ENCODE results near the gene INSR. TPM values are rescaled to one million over a fixed set of nuclear protein-coding genes. Genes with fewer than 3 reads are reported as not detected.

Gene INSR
- total RNA-seq, 1 donor from 2014 or later, result 27.3 TPM

GRCh38 chr19:7224995-7225394, 69.2 kb downstream of the INSR start:
- DNase-seq (ENCODE audit: extremely low spot score, unreplicated experiment), result no peak
- Mint-ChIP-seq H3K4me3 (ENCODE audit: unreplicated experiment) (no peak overlapping the region), H3K27ac (ENCODE audit: unreplicated experiment) (no peak overlapping the region), H3K27me3 (ENCODE audit: unreplicated experiment) (no peaks in the 10 kb centered on the region), H3K9me3 (ENCODE audit: unreplicated experiment) (no peaks in the 10 kb centered on the region), H3K4me1 (ENCODE audit: unreplicated experiment) (peaks cover 3% of the 10 kb centered on the region), H3K36me3 (ENCODE audit: unreplicated experiment) (no peaks in the 10 kb centered on the region)
- TF ChIP-seq CTCF (IDR thresholded peaks at IDR 0.05), result no peak

- Mint-ChIP-seq H3K27ac (ENCODE audit: unreplicated experiment) (no peak overlapping the region), H3K4me1 (ENCODE audit: unreplicated experiment) (peaks cover 3% of the 10 kb centered on the region), H3K9me3 (ENCODE audit: unreplicated experiment) (no peaks in the 10 kb centered on the region), H3K27me3 (ENCODE audit: unreplicated experiment) (no peaks in the 10 kb centered on the region), H3K36me3 (ENCODE audit: unreplicated experiment) (no peaks in the 10 kb centered on the region), H3K4me3 (ENCODE audit: unreplicated experiment) (no peak overlapping the region)
- TF ChIP-seq CTCF (IDR thresholded peaks at IDR 0.05), result no peak
- no peak for DNase-seq (ENCODE audit: extremely low spot score, unreplicated experiment)
Observed at GRCh38 chr19:7224209-7224686, 70.0 kb downstream of the INSR start.

GRCh38 chr19:7223429-7223828, 70.8 kb downstream of the INSR start:
- Mint-ChIP-seq H3K4me1 (ENCODE audit: unreplicated experiment) (peaks cover 3% of the 10 kb centered on the region), H3K4me3 (ENCODE audit: unreplicated experiment) (no peak overlapping the region), H3K9me3 (ENCODE audit: unreplicated experiment) (no peaks in the 10 kb centered on the region), H3K27ac (ENCODE audit: unreplicated experiment) (no peak overlapping the region), H3K27me3 (ENCODE audit: unreplicated experiment) (no peaks in the 10 kb centered on the region), H3K36me3 (ENCODE audit: unreplicated experiment) (no peaks in the 10 kb centered on the region)
- DNase-seq (ENCODE audit: extremely low spot score, unreplicated experiment), result no peak
- no peak for TF ChIP-seq CTCF (IDR thresholded peaks at IDR 0.05)

GRCh38 chr19:7219056-7219455, 75.2 kb downstream of the INSR start:
- no peaks in the 10 kb centered on the region for H3K27me3 Mint-ChIP-seq (ENCODE audit: unreplicated experiment)
- no peak overlapping the region for H3K4me3 Mint-ChIP-seq (ENCODE audit: unreplicated experiment)
- no peak for DNase-seq (ENCODE audit: extremely low spot score, unreplicated experiment)
- no peak for TF ChIP-seq CTCF (IDR thresholded peaks at IDR 0.05)
- H3K27ac Mint-ChIP-seq (ENCODE audit: unreplicated experiment), result no peak overlapping the region
- no peaks in the 10 kb centered on the region for H3K36me3 Mint-ChIP-seq (ENCODE audit: unreplicated experiment)
- H3K4me1 Mint-ChIP-seq (ENCODE audit: unreplicated experiment), result peaks cover 7% of the 10 kb centered on the region
- no peaks in the 10 kb centered on the region for H3K9me3 Mint-ChIP-seq (ENCODE audit: unreplicated experiment)

GRCh38 chr19:7217861-7218260, 76.4 kb downstream of the INSR start:
- no peaks in the 10 kb centered on the region for H3K36me3 Mint-ChIP-seq (ENCODE audit: unreplicated experiment)

More at GRCh38 chr19:7217861-7218260, 76.4 kb downstream of the INSR start:
- TF ChIP-seq CTCF (IDR thresholded peaks at IDR 0.05), result no peak
- no peak for DNase-seq (ENCODE audit: extremely low spot score, unreplicated experiment)
- no peaks in the 10 kb centered on the region for H3K27me3 Mint-ChIP-seq (ENCODE audit: unreplicated experiment)
- H3K9me3 Mint-ChIP-seq (ENCODE audit: unreplicated experiment), result no peaks in the 10 kb centered on the region
- H3K27ac Mint-ChIP-seq (ENCODE audit: unreplicated experiment), result no peak overlapping the region
- no peak overlapping the region for H3K4me3 Mint-ChIP-seq (ENCODE audit: unreplicated experiment)
- peaks cover 19% of the 10 kb centered on the region for H3K4me1 Mint-ChIP-seq (ENCODE audit: unreplicated experiment)

Data from osteocyte (in vitro differentiated cells).